ENCODE results near the gene CTSL. TPM values are rescaled to one million over a fixed set of nuclear protein-coding genes. Genes with fewer than 3 reads are reported as not detected.

CTSL gene
- polyA plus RNA-seq (2011; rRNA removed) (666 and 725 TPM in 2 replicates), polyA plus RNA-seq (2017; fragmentation: RNase III; extraction: RNeasy Plus Mini Kit Qiagen cat#74134 plus additional on column Dnase treatment) (546 to 902 TPM (median 660 TPM) in 3 replicates), polyA minus RNA-seq (2011; rRNA and poly(A)+ RNA removed) (113 and 147 TPM in 2 replicates)
- polyA plus RNA-seq (2012; cell fraction: cytosol; rRNA removed): 308 and 392 TPM in 2 replicates
- polyA plus RNA-seq (2012; cell fraction: nucleus; rRNA removed): 321 and 389 TPM in 2 replicates

- FAIRE-seq: no peak
- Histone ChIP-seq H3K9me3 (no peaks in the 10 kb centered on the region), H3K4me1 (peaks cover 47% of the 10 kb centered on the region), H3K4me2 (peak within 1 kb of the TSS; percentile 85), H3K27ac (peak within 1 kb of the TSS; percentile 92 to 97), H3K4me3 (peak within 1 kb of the TSS; percentile 80)
- ChIA-PET CTCF (interaction anchor here (0.7 to 6.6 kb wide), 14 partner anchors 10 to 350 kb away, joined by 3 to 57 read pairs (median 3); no protein-coding TSS in a partner anchor), POLR2A (interaction anchor here (0.6 to 2.9 kb wide), 15 partner anchors 8 to 703 kb away, joined by 3 to 75 read pairs (median 5); partner anchors contain the start of gene CDK20)
- under 1% methylated on average over 38 of the region's 67 CpGs for WGBS (ENCODE audit: missing lambda C conversion rate)
- peak; percentile 89 to 92 for DNase-seq (ENCODE audit: low read depth in 1 of 2, low spot score in 1 of 2)
- peak; percentile 94 to 96 for ATAC-seq
- 0 out of 2 replicates have a peak, but pooled peaks have one; percentile 38 for TF ChIP-seq FOXS1 (CRISPR knock-in tag; IDR thresholded peaks at IDR 0.05)
- no peak for TF ChIP-seq CEBPB (IDR thresholded peaks at IDR 0.05)
- TF ChIP-seq MAX (IDR thresholded peaks at IDR 0.05): peak; percentile 78
- peak; percentile 33; the same call in 1 of the 2 replicates for TF ChIP-seq HOXB5 (CRISPR knock-in tag; IDR thresholded peaks at IDR 0.05)
- peak; percentile 21 for TF ChIP-seq USF2 (IDR thresholded peaks at IDR 0.05)
- peak; percentile 77; the same call in 1 of the 2 replicates for TF ChIP-seq E2F6 (IDR thresholded peaks at IDR 0.05; ENCODE audit: borderline replicate concordance, low read depth)
- 0 out of 2 replicates have a peak, but pooled peaks have one; percentile 20 for TF ChIP-seq TFCP2L1 (CRISPR knock-in tag; IDR thresholded peaks at IDR 0.05)
- peak; percentile 93 for TF ChIP-seq BCL3 (IDR thresholded peaks at IDR 0.05)
- TF ChIP-seq JUN (IDR thresholded peaks at IDR 0.05): peak; percentile 93
- no peak for TF ChIP-seq FOSL2 (IDR thresholded peaks at IDR 0.05)
- TF ChIP-seq FOSL2 (CRISPR knock-in tag; IDR thresholded peaks at IDR 0.05): peak; percentile 24
- TF ChIP-seq CTCF (IDR thresholded peaks at IDR 0.05): peak; percentile 32; the same call in 2 of the 3 replicates
- 0 out of 2 replicates have a peak, but pooled peaks have one; percentile 81 for TF ChIP-seq TP53 (CRISPR knock-in tag; IDR thresholded peaks at IDR 0.05)
- TF ChIP-seq ESRRA (IDR thresholded peaks at IDR 0.05; ENCODE audit: borderline replicate concordance, low read length): 0 out of 2 replicates have a peak, but pooled peaks have one; percentile 61
- TF ChIP-seq PHF8 (IDR thresholded peaks at IDR 0.05; ENCODE audit: borderline replicate concordance, low read depth): peak; percentile 68; the same call in 1 of the 2 replicates
- no peak for TF ChIP-seq ZFP36 (IDR thresholded peaks at IDR 0.05; ENCODE audit: borderline replicate concordance, partially characterized antibody)
- TF ChIP-seq HES2 (IDR thresholded peaks at IDR 0.05): no peak
- TF ChIP-seq CHD2 (IDR thresholded peaks at IDR 0.05; ENCODE audit: low read length, partially characterized antibody): no peak
- peak; percentile 43 to 48 for TF ChIP-seq RAD21 (conservative IDR thresholded peaks at IDR 0.05 in 1 of 2, IDR thresholded peaks at IDR 0.05 in 1 of 2)
- TF ChIP-seq SMC3 (IDR thresholded peaks at IDR 0.05): peak; percentile 46; the same call in 2 of the 3 replicates
- TF ChIP-seq FOSB (CRISPR knock-in tag; IDR thresholded peaks at IDR 0.05): no peak
- TF ChIP-seq ATOH8 (CRISPR knock-in tag; IDR thresholded peaks at IDR 0.05; ENCODE audit: low read depth): peak; percentile 50; the same call in 1 of the 2 replicates
- TF ChIP-seq POLR2A (IDR thresholded peaks at IDR 0.05; ENCODE audit: low read length): peak; percentile 99
These were observed at the start of gene CTSL for GRCh38 chr9:87725900-87726709. TSS of gene CTSL (plus strand) at chr9:87726119. CDS start at chr9:87727604, 1,485 bp downstream.
